IPS-NIHi11 (cell line): ENCODE results near the gene STAT1.

ENCODE experiments used
- DNase-seq: peaks from one replicate; pipeline ENCODE4 v3.0.0; 2012; ENCODE audit warnings: mixed read lengths, low spot score

The STAT1 gene

DNA sequence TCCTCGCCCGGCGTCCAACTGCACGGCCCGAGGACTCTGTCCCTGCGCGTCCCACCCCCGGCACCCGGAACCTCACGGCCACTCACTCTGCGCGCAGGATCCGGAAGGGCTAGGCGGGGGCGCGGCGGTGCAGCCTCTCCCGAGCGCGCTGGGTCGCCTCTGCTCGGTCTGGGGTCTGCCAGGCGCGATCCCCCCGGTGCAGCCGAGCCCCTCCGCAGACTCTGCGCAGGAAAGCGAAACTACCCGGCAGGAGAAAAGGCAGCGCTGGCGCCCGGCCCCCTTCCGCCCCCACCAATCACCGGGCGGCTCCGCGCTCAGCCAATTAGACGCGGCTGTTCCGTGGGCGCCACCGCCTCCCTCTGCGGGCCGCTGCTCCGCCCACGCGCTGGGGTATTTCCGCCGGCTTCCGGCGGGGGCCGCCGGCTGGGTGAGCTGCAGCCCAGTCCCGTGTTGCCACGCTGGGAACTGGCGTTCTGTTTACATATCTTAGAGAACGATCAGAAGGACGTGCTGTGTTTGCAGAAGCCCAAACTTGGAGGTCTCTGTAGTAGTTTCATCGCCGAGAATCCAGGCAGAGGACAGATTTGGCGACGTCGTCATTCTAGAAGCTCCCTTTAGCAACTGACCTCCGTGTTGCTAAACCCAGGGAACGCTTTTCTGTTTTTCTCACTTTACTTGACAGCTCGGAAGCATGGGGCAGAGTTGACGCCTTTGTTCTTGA, at the start of gene STAT1:
Gene STAT1 (minus strand): TSS at position 240 of the 721 bp plus-strand sequence. CDS start 4,168 bp downstream, outside the sequence.
- DNase-seq, result peak; percentile 99

DNA sequence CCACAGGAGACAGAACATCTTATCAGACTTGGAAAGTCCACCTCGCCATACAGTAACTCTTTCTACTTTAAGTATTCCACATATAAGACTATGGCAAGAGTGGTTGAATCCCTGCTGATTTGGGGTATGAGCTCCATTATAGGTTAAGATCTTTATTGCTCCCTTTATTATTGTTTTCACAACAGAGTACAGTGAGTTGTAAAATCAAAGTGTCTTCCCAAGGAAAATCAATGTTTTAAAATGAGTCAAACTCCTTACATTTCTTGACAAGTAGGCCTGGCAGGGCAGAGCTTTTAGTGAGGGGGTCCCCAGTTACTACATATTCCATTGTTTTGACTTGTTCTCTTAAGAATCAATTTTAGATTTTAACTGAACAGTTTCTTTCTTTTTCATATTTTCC, 49.6 kb upstream of the STAT1 start:
- DNase-seq, result no peak

DNA sequence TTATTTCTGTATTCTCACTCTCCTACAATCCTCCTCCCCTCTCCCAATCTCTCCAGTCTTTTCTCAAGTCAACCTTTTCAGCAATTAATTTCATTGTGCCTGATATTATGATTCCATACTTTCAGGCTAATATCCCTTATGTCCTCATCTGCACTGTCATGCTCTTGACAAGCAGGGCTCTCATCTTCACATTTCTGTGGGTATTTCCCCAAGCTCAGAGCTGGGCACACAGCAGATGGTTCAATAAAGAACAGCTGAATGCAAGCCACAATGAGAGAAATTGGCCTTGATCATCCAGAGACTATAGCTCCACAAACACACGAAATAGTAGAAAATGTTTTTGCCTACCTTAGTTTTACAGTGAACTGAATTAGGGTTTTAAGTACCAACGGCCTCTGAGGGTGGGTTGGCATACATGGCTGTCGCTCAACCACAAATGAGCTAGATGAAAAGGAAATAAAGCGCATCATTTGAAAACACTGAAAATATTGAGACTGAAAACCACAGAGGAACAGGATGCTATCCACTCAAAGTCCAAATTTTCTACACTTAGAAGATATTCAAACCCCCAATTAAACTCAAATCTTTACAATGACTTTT, 47.5 kb upstream of the STAT1 start:
- no peak for DNase-seq

- DNase-seq, result no peak
Observed at GRCh38 chr2:191059308-191059707, 45.3 kb upstream of the STAT1 start.

DNA sequence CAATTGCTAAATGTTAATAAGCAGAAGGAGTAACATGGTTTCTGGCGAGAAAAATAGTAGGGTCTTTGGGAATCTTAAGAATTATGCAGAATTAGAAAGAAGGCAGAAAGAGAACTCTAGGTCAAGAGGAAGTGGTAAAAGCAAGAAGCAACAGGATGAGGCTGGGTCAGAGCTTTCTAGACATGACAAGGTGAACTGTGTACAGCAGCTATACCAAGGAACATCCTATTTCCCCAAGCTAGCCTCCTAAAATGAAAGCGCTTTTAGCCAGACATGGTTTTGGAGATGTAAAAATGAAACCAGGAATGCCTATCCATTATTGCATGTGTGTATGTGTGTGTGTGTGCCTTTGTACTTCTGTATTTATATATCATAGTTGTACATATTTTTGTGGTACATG, 42.3 kb upstream of the STAT1 start:
- DNase-seq, result no peak

DNA sequence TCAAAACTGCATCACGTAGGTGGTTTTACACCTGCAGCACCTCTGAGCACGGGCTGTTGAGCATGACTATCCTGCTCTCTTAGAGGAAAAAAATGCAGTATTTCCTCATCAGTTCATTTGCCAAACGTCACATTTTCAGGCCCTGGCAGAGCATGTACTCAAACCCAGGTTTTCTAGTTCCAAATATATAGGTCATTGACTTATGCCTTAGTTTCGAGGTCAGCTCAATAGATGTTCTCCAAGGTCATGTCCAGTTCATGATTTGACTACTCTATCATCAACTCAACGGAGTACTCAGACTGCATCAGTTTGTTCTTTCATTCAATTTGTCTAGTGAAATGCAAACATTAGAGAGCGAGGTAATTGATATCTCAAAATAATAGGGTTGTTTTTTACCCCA, 39.3 kb upstream of the STAT1 start:
- no peak for DNase-seq

DNA sequence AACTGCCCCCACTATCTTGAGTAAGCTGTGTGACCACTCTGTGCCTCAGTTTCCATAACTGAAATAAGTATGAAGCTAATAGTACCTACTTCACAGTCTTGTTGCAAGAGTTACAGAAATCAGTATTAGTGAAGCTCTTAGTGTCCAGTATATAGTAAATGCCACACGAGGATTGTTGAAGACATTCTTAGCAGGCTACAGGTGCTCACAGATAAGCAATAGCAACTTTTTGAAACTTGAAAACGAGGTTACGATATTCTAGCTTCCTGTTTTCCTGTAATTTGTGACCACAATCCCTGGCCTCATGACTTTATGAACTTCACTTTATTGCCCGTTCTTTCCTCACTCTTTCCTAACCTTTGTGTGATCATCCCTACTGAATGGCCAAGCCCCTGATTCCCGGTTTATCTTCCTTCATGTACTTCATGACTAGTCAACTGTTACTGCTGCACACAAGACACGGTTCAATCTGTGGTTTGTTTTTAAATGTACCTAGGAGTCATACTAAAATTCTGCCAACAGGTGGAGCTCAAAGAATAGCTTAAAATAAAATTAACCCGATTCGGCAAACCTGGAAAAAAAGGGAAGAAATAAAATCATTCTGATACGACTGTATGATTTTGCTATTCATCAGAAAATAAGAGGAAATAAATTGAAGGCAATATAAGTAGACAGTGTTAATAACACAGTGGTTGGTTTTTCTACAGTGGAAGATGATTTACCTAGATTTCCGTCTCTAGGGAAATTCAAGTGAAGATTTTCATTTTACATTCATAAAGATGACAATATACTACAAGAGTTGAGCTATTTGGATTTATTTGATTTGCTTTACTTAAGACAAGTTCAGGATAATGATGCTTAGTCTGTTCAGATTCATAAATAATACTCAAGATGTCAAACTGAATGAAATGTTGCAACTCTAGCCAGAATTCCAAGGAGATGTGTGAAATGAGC, 38.1 kb upstream of the STAT1 start:
- DNase-seq, result peak; percentile 28

DNA sequence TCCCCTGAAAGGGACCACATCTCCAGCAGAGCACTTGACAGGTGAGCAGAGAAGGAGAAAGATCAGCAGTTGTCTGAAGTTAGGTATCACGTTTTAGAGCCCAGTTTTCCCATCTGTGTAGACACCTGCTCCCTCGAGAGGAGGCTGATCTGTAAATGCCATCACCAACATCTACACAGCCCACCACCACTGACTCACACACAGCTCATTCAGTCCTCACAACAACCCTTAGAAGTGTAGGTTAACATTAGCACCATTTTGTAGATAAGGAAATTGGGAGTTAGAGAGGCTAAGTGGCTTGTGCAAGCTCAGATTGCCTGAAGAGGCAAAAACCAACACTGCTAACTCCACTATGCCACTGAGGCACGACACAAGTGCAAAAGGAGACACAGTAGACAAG, 37.2 kb upstream of the STAT1 start:
- no peak for DNase-seq

DNA sequence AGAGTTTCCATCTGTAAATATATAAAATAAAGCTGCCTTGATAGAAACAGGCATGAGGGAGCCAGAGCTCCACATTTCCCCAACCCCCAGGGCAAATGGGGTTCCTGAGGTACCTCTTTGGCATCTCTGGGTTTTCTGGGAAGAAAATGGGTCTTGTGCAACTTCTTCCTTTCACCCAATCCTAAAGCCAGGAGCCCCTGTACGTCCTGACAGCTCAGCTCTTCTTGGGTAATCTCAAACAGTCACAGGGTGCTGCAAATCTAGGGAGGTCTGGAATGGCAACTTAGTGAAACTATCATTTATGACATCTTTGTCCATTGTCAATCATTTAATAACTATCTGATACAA, 36.6 kb upstream of the STAT1 start:
- DNase-seq, result no peak

GRCh38 chr2:191049728-191050639, 36.0 kb upstream of the STAT1 start:
- no peak for DNase-seq

DNA sequence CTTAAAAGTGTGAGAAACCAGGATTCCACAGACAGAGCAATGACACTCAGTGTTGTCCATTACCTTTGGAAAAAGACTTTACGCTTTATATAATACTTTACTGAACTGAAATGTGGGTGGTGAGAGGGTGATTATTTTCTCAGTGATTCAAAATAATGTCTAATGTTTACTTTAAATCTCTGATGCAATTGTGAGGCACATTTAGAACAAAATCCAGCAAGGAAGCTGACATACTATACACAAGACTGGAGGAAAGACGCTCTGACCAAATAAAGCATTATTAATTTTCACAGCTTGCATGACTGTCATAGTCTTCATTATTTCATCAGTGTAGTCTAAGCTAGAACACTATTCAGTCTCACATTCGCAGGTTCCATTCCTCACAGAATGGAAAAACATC, 34.1 kb upstream of the STAT1 start:
- no peak for DNase-seq

DNA sequence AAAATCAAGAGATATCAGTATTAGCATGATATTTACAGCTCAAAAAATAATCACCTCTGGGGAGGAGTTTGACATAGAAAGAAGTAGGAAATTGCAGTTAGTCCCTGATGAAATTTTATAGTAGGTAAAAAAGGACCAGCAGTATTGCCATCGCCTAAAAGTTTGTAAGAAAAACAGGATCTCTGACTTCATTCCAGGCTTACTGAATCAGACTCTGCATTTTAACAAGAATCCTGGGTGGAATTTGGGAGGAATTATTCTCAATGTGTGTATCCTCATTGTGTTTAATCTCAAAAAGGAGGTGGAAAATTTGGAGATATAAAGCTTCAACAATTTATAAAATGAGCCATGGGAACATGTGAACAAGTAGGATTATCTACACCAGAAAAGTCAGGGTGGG, 31.2 kb upstream of the STAT1 start:
- no peak for DNase-seq

DNA sequence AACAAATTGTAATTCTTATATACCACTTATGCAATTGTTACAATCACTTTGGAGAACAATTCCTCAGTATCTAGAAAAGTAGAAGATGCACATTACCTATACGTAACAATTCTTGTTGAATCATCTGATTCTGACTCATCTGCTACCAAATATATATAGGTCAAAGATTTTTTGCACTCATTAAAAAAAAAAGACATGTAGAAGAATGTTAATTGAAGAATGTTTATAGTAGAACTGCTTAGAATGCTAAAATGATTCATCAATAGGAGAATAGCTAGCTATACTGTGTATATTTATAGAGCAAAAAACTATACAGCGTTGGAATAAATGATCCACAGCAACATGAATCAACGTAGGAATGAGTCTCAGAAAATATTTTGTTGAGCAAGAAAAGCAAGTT, 29.5 kb upstream of the STAT1 start:
- no peak for DNase-seq

DNA sequence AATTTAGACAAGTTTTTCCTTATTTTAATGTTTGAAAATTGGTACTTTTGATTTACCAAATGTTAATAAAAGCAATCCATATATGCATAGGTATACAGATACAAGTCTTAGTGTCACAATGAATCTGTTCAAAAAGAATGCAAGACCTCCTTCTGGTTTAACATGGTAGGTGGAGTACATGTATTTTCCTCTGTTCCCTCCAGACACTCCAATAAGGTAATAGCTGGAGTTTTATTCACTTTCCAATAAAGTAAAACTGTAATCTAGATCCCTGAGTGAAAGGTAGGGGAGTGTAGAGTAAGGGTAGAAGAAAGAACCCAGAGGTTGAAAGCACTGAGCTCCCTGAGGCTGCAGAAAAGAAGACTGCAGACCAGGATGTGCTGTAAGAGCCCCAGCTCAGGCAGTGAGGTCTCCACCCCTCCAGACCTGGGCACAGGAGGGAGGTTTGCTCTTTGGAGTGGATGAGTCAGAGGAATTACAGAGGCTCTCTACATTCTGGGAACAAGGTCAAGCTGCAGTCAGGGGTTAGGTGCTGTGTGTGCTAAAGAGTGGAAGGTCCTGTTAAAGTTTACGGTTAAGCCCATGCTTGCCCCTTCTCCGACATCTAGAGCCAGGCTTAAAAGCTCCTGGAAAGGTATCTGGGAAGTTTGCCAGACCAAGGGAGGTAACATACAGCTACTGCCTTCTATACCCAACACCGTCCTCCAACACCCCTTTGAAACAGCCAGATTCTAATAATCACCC, 27.6 kb upstream of the STAT1 start:
- DNase-seq, result peak; percentile 41

- DNase-seq, result no peak
Observed at GRCh38 chr2:191039616-191040015, 25.6 kb upstream of the STAT1 start.

- DNase-seq, result no peak
Observed at GRCh38 chr2:191038741-191039140, 24.8 kb upstream of the STAT1 start.

DNA sequence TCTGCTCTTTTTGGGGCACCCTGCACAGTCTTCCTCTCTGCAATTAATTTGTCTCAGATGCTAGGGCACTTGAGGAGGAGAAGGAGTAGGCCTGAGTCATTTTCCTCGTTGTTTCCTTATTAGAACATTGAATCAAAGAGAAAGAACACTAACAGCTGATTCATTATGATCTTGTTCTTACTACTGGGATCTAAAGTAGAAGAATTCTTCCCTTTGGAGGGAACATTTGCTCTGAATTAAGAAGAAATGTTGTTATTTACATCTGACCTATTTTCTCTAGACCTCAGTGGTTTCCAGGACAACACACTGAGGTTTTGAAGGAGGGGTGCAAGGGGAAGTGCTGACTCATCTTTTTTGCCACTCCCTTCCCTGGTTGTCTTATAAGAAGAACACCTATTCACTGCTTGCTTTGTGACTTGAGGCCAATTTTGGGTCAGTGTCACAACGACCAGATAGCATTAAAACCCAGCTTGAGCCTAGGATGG, 24.3 kb upstream of the STAT1 start:
- no peak for DNase-seq

DNA sequence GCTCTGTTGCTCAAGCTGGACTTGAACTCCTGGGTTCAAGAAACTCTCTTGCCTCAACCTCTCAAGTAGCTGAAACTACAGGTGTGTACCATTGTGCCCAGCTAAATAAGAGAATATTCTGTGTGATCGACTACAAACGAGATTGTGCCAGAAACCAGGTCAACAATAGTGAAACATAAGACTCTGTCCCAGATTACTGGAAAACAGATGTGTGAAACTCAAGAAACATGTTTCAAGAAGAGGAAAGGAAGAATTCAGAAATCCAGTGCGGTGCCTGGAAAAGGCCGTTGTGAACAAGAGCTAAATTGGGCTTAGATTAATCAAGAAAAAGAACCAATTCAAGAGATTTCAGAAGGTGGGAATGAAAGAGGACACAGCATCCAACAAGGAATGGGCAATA, 23.4 kb upstream of the STAT1 start:
- DNase-seq, result no peak

DNA sequence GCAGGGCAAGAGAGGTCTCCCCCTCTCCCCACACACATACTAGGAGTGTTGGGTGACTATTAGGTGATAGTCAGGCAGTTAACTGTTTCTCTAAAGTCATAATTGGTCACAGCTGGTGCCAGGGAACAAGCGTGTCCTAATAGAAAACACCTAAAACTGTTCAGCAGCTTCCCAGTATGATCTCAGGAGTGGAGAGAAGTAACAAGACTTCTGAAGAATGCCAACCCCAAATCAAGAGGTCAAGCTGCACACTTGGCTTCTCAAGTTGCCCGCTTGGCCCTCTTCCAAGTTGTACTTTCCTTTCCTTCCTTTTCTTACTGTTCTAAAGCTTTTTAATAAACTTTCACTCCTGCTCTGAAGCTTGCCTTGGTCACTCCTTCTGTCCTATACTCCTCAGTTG, 22.4 kb upstream of the STAT1 start:
- no peak for DNase-seq

DNA sequence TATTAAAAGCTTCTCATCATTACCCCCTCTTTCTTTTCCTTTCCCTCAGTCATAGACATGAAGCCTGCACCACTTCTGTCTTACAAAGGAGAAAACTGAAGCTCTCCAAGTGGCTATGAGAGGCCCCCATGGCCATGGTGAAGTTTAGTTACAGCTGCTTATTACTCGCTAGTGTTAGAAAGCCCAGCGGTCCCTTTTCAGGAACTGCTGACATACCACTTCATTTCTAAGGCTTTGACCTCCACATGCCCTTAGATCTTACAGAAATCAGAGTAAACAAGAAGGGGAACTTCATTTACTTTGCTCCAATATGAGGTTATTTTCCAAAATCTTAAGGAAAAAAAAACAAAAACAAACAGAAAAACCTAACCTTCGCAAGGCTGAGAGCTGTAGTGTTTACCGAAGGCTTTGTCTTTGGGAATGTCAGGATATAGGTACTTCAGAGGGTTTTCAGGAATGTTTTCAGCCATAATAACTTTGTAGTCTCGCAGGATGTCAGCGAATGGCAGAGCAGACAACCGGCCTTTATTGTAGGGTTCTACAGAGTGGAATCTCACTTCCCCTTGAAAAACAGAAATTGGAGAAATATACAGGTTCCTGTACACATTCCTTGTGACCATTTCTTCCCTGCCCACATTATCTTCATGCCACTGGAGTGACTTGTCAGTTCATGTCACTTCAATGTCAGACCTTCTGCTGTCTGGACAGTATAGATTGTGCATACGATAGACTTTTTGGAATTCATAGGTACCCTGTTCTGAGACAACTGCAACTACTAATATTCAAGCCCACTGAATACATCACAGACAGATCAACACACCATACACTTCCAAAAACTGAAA, 18.8 kb upstream of the STAT1 start:
- no peak for DNase-seq
